ENCODE measurements around the gene ZNF638. TPM values are rescaled to one million over a fixed set of nuclear protein-coding genes. Genes with fewer than 3 reads are reported as not detected.

The ZNF638 gene
- total RNA-seq, 1 donor from 2014 or later: 91.7 TPM

DNA sequence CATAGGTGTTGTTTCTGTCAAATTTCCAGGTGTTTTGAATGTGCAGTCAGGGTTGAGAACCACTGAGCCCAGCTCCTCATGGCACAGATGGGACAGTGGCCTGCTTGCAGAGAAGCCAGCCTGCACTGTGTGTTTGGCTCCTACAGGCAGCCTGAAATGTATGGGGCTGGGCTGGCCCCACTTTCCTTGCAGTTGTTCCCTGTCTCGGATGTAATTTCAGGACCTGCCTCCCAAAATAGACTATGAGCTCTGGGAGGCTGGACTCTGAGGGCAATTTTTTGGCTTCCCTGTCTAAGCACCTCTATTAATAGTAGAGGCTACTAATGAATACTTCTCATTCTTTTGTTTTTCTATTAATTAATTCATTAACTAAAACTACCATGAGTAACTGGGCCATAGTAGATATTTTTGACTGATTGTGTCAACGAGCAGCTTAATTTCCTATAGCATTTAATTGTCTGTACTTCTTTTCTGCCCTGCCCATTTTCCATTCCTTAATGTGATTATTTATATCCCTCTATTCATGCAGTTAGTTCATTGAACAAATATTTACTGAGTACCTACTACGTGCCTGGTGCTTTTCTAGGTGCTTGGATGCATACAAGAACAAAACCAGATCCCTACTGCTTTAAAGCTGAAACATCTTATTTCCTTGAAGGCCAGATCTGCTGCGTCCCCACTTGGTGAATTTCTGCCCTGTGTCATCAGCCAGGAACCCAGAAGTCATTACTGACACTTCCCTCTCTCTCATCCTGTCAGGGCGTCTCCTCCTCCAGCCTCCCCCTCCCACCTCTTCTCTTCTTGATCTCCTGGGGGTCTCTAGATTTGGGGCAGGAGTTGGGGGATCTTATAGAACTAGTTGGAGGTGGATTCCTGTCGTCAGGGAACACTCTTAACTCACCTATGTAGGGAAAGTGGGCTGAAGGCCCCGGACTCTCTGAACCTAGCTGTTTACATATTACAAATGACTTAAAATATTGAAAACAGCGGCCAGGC lies 138.1 kb downstream of the ZNF638 start:
- peaks cover 13% of the 10 kb centered on the region for H3K27me3 ChIP-seq (ENCODE audit: insufficient read depth, low read length)
- no peaks in the 10 kb centered on the region for H3K79me2 ChIP-seq (ENCODE audit: insufficient read depth, low read length)
- Mint-ChIP-seq H3K36me3 (ENCODE audit: low read depth, unreplicated experiment) (peaks cover 18% of the 10 kb centered on the region), H3K4me1 (ENCODE audit: low read depth, unreplicated experiment) (peaks cover 59% of the 10 kb centered on the region), H3K27me3 (ENCODE audit: low read depth, unreplicated experiment) (no peaks in the 10 kb centered on the region), H3K27ac (ENCODE audit: unreplicated experiment) (peak overlapping the region; percentile 87), H3K9me3 (ENCODE audit: unreplicated experiment) (no peaks in the 10 kb centered on the region), H3K4me3 (ENCODE audit: unreplicated experiment) (peak overlapping the region; percentile 50)
- H4K20me1 ChIP-seq (ENCODE audit: insufficient read depth, low read length): no peaks in the 10 kb centered on the region
- no peak overlapping the region for H3K27ac ChIP-seq (ENCODE audit: low read depth, low read length)
- no peak overlapping the region for H3K4me2 ChIP-seq (ENCODE audit: low read length)
- H3K4me3 ChIP-seq (ENCODE audit: insufficient read depth, low read depth, low read length): no peak overlapping the region
- H3K4me1 ChIP-seq (ENCODE audit: insufficient read depth, low read length): peaks cover 25% of the 10 kb centered on the region
- FAIRE-seq (no peak), DNase-seq (ENCODE audit: low read depth) (no peak)
- no peaks in the 10 kb centered on the region for H3K9me3 ChIP-seq (ENCODE audit: insufficient read depth, low read depth, low read length)
- H3K9ac ChIP-seq (ENCODE audit: low read length): no peak overlapping the region
- no peak overlapping the region for H2AFZ ChIP-seq (ENCODE audit: low read depth, low read length)
- TF ChIP-seq, protein P1, sequence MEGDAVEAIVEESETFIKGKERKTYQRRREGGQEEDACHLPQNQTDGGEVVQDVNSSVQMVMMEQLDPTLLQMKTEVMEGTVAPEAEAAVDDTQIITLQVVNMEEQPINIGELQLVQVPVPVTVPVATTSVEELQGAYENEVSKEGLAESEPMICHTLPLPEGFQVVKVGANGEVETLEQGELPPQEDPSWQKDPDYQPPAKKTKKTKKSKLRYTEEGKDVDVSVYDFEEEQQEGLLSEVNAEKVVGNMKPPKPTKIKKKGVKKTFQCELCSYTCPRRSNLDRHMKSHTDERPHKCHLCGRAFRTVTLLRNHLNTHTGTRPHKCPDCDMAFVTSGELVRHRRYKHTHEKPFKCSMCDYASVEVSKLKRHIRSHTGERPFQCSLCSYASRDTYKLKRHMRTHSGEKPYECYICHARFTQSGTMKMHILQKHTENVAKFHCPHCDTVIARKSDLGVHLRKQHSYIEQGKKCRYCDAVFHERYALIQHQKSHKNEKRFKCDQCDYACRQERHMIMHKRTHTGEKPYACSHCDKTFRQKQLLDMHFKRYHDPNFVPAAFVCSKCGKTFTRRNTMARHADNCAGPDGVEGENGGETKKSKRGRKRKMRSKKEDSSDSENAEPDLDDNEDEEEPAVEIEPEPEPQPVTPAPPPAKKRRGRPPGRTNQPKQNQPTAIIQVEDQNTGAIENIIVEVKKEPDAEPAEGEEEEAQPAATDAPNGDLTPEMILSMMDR (IDR thresholded peaks at IDR 0.05; ENCODE audit: insufficient read depth, low read depth, low read length): no peak
- no peak for TF ChIP-seq EZH2 (IDR thresholded peaks at IDR 0.05; ENCODE audit: insufficient read depth, low read length)
- H3K36me3 ChIP-seq (ENCODE audit: insufficient read depth, low read length): no peaks in the 10 kb centered on the region

DNA sequence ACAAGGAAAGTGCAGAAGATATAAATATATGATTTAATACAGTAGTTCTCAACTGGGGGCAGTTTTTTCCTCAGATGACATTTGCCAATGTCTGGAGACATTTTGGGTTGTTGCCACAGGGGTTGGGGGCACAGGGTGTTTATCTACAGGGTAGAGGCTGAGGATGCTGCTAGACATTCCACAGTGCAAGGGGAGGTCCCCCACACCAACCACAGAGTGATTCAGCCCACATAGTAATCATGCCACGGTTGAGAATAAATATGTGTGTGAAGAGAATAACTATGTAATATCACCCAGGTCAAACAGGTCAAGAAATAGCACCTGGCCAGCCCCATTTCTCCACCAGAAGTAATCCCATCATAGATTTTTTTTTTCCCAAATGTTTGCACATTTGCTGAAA lies 139.7 kb downstream of the ZNF638 start:
- peak overlapping the region; percentile 34 for H3K4me3 Mint-ChIP-seq (ENCODE audit: unreplicated experiment)
- H4K20me1 ChIP-seq (ENCODE audit: insufficient read depth, low read length): no peaks in the 10 kb centered on the region
- FAIRE-seq (no peak), DNase-seq (ENCODE audit: low read depth) (peak; percentile 82)
- H3K27ac ChIP-seq (ENCODE audit: low read depth, low read length): peak overlapping the region; percentile 50
- H3K9me3 Mint-ChIP-seq (ENCODE audit: unreplicated experiment): no peaks in the 10 kb centered on the region
- peaks cover 18% of the 10 kb centered on the region for H3K4me1 ChIP-seq (ENCODE audit: insufficient read depth, low read length)
- H3K36me3 Mint-ChIP-seq (ENCODE audit: low read depth, unreplicated experiment): peaks cover 21% of the 10 kb centered on the region
- TF ChIP-seq, protein P1 (IDR thresholded peaks at IDR 0.05; ENCODE audit: insufficient read depth, low read depth, low read length): no peak
- no peak for TF ChIP-seq EZH2 (IDR thresholded peaks at IDR 0.05; ENCODE audit: insufficient read depth, low read length)
- peaks cover 4% of the 10 kb centered on the region for H3K27me3 ChIP-seq (ENCODE audit: insufficient read depth, low read length)
- H2AFZ ChIP-seq (ENCODE audit: low read depth, low read length): no peak overlapping the region
- H3K27ac Mint-ChIP-seq (ENCODE audit: unreplicated experiment): peak overlapping the region; percentile 91
- H3K27me3 Mint-ChIP-seq (ENCODE audit: low read depth, unreplicated experiment): no peaks in the 10 kb centered on the region
- H3K4me3 ChIP-seq (ENCODE audit: insufficient read depth, low read depth, low read length): no peak overlapping the region
- no peaks in the 10 kb centered on the region for H3K36me3 ChIP-seq (ENCODE audit: insufficient read depth, low read length)
- H3K79me2 ChIP-seq (ENCODE audit: insufficient read depth, low read length): no peaks in the 10 kb centered on the region
- peaks cover 59% of the 10 kb centered on the region for H3K4me1 Mint-ChIP-seq (ENCODE audit: low read depth, unreplicated experiment)
- H3K9ac ChIP-seq (ENCODE audit: low read length): no peak overlapping the region
- peak overlapping the region; percentile 14 for H3K4me2 ChIP-seq (ENCODE audit: low read length)
- H3K9me3 ChIP-seq (ENCODE audit: insufficient read depth, low read depth, low read length): no peaks in the 10 kb centered on the region

DNA sequence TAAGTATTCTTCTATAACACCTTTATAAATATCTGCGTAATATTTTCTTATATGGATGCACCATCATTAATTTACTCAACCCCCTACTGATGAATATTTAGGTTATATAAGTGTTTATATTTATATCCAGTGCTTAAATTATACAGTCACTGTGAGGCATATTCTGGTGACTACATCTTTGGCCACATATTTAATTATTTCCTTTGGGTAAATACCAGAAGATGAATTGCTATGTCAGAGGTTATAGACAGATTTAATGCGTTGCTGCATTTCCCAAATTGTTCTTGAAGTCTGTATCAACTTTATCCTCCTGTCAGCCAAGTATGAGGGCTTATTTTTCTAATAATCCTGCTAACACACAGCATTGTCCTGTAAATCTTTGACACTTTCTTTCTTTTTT lies 140.4 kb downstream of the ZNF638 start:
- no peak for TF ChIP-seq EZH2 (IDR thresholded peaks at IDR 0.05; ENCODE audit: insufficient read depth, low read length)
- TF ChIP-seq, protein P1 (IDR thresholded peaks at IDR 0.05; ENCODE audit: insufficient read depth, low read depth, low read length): no peak

More for the DNA sequence above, 140.4 kb downstream of the ZNF638 start:
- Histone ChIP-seq H3K27ac (ENCODE audit: low read depth, low read length) (peak overlapping the region; percentile 50), H3K9ac (ENCODE audit: low read length) (no peak overlapping the region), H3K4me3 (ENCODE audit: insufficient read depth, low read depth, low read length) (no peak overlapping the region), H3K4me2 (ENCODE audit: low read length) (no peak overlapping the region), H2AFZ (ENCODE audit: low read depth, low read length) (no peak overlapping the region), H3K79me2 (ENCODE audit: insufficient read depth, low read length) (no peaks in the 10 kb centered on the region), H4K20me1 (ENCODE audit: insufficient read depth, low read length) (no peaks in the 10 kb centered on the region), H3K36me3 (ENCODE audit: insufficient read depth, low read length) (no peaks in the 10 kb centered on the region), H3K9me3 (ENCODE audit: insufficient read depth, low read depth, low read length) (no peaks in the 10 kb centered on the region), H3K4me1 (ENCODE audit: insufficient read depth, low read length) (peaks cover 16% of the 10 kb centered on the region), H3K27me3 (ENCODE audit: insufficient read depth, low read length) (peaks cover 4% of the 10 kb centered on the region)
- Mint-ChIP-seq H3K27ac (ENCODE audit: unreplicated experiment) (peak overlapping the region; percentile 91), H3K4me3 (ENCODE audit: unreplicated experiment) (no peak overlapping the region), H3K27me3 (ENCODE audit: low read depth, unreplicated experiment) (no peaks in the 10 kb centered on the region), H3K36me3 (ENCODE audit: low read depth, unreplicated experiment) (peaks cover 21% of the 10 kb centered on the region), H3K9me3 (ENCODE audit: unreplicated experiment) (no peaks in the 10 kb centered on the region), H3K4me1 (ENCODE audit: low read depth, unreplicated experiment) (peaks cover 62% of the 10 kb centered on the region)
- DNase-seq (ENCODE audit: low read depth): no peak
- no peak for FAIRE-seq
